Kidney glomerular epithelial cell (primary cell): ENCODE results near the gene OR4D2.
A peak's percentile ranks its signal among the peaks of the same experiment; 100 is the strongest.

Source experiments
- DNase-seq: peaks from one replicate; lab custom pipeline; 2025; lab: John Stamatoyannopoulos, UW

Gene OR4D2

DNA sequence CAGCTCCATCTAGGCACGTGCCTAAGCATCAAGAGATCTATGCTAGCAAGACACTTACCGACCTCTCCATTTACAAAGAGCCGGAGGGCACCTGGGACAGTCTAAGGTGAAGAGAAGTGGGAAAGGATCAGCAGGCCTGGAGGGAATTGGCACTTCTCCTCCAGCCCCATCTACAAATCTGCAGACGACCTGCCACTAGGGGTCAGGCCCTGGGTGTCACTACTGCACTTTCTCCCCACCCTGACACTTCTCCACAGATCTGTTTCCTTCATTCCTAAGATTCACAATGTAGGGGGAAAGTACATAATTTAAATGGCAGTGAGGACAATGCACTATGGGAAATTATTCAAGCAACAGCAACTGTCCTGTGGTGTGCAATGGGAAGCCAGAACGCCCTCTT, 44.1 kb downstream of the OR4D2 start:
- DNase-seq, result no peak

DNA sequence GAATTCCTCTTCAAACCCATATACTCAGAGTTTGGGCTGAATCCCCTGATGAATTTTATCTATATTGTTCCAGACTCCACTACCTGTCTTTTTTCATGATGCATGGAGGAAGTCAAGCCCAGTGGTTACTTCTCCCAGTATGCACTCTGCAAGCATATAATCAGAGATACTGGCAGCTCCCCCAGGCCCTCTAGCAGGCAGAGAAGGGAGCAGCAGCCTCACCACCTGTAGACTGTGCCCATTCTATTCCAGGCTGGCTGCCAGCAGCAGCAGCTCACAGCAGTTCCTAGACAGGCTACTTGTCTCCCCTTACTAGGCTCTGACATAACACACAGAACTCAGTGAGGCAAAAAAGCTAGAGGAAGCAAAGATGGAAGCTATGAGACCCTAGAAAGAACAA, 48.9 kb downstream of the OR4D2 start:
- no peak for DNase-seq

DNA sequence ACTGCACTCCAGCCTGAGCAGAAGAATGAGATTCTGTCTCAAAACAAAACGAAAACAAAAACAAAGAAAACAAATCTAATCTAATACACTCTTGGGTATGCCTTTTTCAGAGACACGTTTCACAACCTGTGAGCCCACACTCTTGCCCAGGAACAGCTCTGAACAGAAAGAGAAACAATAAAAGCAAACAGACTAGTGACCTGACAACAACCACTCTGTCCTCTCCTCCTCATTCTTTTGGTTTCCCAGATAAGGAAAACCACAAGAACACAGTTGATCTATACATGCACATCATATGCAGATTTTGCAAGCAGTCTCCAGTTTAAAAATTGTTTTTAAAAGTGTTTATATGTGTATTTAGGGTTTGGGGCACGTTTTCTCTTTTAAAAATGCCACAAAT, 51.0 kb downstream of the OR4D2 start:
- DNase-seq, result no peak

DNA sequence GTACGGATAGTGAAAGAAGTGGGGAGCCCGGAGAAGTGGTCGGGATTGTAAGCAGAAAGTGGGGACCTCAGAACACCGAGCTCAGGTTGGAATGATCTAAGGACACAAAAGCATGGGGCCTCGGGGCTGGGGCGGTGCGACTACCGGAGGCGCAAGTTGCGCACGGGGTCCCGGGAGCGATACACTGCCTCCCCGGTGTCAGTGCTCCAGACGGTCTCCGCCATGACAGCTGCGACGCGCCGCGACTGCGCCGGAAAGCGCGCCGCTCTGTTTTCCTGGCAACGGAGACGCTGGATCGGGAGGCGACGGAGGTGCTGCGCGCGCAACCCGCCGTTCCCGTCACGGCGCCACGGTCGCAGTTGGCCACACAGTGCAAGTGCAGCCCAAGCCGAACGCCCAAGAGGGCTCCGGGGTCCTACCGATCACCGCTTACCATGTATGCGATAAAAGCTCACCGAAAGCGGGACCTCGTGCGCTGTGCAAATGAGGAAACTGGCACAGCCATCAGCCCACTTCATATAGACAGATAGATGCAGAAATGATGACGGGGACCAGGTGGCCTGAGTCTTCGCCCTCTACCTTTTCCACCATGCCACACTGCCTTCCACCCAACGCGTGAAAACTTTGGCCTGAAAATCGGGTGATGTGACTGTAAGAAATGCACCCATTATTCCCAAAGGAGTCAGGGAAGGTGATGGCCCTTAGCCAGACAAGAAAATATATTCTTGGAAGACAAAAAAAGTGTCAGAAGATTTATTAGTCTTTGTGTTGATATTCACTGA, 52.4 kb downstream of the OR4D2 start, which contains the start of gene MKS1:
Gene MKS1, minus strand, starts transcription at position 249 of the 782 bp plus-strand sequence. Its CDS starts 25 bp downstream, at position 224.
- peak; percentile 83 for DNase-seq

DNA sequence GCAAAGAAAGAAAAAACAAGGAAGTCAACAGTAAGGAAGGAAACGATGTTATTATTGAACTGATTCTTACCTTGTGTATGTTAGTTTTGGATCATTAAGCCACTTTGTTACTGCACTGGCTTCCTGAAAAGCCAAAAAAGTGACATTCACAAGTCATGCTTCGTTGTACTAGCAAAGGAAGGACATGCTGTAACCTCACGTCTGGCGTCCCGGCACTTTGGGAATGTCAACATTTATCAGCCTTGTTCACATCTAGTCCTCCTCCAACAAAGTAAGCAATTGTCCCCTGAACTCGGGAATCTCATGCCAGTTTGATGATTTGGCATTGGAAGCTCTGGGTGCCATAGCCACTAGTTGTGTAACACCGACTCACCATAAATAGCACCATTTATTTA, 53.0 kb downstream of the OR4D2 start:
- DNase-seq, result no peak
